ENCODE results near the gene CD34. TPM values are rescaled to one million over a fixed set of nuclear protein-coding genes. Genes with fewer than 3 reads are reported as not detected.

CD34 gene
- total RNA-seq, 1 donor from 2014 or later, result not detected

DNA sequence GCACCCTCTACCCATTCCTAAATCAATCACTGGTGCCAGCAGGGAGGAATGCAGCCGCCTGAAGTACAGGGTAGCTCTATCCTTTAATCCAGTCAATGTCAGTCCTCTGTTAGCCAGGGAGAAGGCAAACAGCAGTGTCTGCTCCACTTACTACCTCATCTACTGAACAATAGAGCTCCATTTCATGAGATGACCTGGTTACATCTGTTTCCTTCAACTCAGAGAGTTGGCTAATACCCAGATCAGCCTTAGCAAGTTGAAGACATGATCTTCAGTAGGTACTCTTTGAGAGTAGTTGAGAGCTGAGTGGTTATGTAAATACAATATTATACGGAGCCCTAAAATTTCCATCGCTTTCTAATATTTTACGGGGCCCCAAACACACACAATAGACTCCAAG is 46.1 kb upstream of the CD34 start:
- Histone ChIP-seq H3K27me3 (ENCODE audit: control insufficient read depth, insufficient read depth, low read length) (peaks cover 3% of the 10 kb centered on the region), H3K4me3 (ENCODE audit: low read depth, low read length) (no peak overlapping the region), H3K36me3 (ENCODE audit: control insufficient read depth, insufficient read depth, low read length) (no peaks in the 10 kb centered on the region)
- no peak for DNase-seq (ENCODE audit: low read depth)
- FAIRE-seq, result no peak
- TF ChIP-seq, protein P1, sequence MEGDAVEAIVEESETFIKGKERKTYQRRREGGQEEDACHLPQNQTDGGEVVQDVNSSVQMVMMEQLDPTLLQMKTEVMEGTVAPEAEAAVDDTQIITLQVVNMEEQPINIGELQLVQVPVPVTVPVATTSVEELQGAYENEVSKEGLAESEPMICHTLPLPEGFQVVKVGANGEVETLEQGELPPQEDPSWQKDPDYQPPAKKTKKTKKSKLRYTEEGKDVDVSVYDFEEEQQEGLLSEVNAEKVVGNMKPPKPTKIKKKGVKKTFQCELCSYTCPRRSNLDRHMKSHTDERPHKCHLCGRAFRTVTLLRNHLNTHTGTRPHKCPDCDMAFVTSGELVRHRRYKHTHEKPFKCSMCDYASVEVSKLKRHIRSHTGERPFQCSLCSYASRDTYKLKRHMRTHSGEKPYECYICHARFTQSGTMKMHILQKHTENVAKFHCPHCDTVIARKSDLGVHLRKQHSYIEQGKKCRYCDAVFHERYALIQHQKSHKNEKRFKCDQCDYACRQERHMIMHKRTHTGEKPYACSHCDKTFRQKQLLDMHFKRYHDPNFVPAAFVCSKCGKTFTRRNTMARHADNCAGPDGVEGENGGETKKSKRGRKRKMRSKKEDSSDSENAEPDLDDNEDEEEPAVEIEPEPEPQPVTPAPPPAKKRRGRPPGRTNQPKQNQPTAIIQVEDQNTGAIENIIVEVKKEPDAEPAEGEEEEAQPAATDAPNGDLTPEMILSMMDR (IDR thresholded peaks at IDR 0.05; ENCODE audit: insufficient read depth, low read length, severe bottlenecking), result no peak

DNA sequence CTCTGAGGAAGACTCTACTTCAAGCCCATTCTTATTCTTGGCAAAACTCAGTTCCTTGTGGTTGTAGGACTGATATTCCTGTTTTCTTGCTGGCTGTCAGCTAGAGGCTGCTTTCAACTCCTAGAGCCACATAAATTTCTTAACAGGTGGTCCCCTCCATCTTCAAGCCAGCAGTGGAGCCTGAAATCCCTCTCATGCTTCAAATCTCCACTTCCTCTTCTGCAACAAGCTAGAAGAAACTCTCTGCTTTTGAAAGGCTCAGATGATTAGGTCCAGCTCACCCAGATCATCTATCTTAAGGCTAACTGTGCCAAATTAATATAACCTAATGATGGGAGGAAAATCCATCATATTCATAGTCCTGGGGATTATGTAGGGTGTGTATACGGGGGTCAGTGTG is 43.2 kb upstream of the CD34 start:
- Histone ChIP-seq H3K4me3 (ENCODE audit: low read depth, low read length) (no peak overlapping the region), H3K27me3 (ENCODE audit: control insufficient read depth, insufficient read depth, low read length) (peaks cover 3% of the 10 kb centered on the region), H3K36me3 (ENCODE audit: control insufficient read depth, insufficient read depth, low read length) (no peaks in the 10 kb centered on the region)
- DNase-seq (ENCODE audit: low read depth), result no peak
- TF ChIP-seq, protein P1 (IDR thresholded peaks at IDR 0.05; ENCODE audit: insufficient read depth, low read length, severe bottlenecking), result no peak
- no peak for FAIRE-seq

DNA sequence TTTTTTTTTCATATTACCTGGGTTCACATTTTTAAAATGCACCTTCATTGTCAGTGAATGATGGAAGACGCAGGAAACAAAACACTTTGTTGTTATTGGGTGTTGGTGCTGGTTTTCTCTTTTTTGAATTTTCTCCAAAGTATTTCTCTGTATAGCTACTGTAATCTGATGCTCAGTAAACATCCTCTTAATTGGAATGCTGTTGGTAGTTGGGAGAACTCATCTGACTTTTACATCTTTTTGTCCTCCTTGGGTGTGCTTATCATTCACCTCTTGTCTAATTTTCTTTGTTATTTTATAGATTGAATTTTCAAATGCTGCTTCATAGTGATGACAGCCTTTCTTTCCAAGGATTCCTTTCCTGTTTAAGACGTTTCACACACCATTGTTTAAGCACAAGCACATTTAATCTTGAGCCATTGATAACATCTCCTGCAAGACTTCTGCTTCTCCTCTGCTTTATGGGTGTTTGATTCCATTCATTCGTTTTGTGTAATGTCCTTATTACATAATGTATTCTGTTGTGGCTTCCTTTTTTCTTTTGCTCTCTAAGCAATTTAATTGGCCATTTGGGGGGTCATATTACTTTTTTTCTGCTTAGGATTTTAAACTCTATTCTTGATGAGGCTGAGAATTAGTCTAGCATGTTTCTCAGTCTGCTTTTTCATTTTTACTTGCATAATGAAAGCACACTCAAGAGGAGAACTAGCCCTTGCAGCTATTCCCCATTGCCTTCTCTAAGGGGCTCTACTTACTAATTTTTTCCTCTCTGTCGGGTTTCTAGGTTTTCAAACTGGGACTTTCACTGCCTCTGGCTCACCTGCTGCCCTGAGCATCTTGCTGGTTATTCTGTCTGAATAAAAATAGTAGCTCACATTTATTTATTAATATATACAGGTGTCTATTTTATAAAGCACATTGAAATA is 42.0 kb upstream of the CD34 start:
- H3K36me3 ChIP-seq (ENCODE audit: control insufficient read depth, insufficient read depth, low read length), result no peaks in the 10 kb centered on the region
- no peaks in the 10 kb centered on the region for H3K27me3 ChIP-seq (ENCODE audit: control insufficient read depth, insufficient read depth, low read length)
- no peak overlapping the region for H3K4me3 ChIP-seq (ENCODE audit: low read depth, low read length)
- FAIRE-seq, result no peak
- TF ChIP-seq, protein P1 (IDR thresholded peaks at IDR 0.05; ENCODE audit: insufficient read depth, low read length, severe bottlenecking), result no peak
- DNase-seq (ENCODE audit: low read depth), result peak; percentile 2

DNA sequence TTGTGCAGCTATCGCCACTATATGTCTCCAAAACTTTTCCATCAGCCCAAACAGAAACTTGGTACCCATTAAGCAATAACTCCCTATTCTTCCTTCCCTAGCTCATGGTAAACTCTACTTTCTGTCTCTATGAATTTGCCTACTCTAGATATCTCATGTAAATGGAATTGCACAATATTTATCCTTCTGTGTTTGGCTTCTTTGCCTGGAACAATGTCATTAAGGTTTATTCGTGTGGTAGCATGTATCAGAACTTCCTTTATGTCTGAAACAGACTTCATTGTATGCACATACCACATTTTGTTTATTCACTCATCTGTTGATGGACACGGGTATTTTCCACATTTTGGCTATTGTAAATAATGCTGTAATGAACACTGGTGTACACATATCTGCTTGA is 40.7 kb upstream of the CD34 start:
- DNase-seq (ENCODE audit: low read depth) (peak; percentile 95), FAIRE-seq (peak; percentile 82)
- TF ChIP-seq, protein P1 (IDR thresholded peaks at IDR 0.05; ENCODE audit: insufficient read depth, low read length, severe bottlenecking), result no peak
- no peaks in the 10 kb centered on the region for H3K27me3 ChIP-seq (ENCODE audit: control insufficient read depth, insufficient read depth, low read length)
- H3K36me3 ChIP-seq (ENCODE audit: control insufficient read depth, insufficient read depth, low read length), result no peaks in the 10 kb centered on the region
- H3K4me3 ChIP-seq (ENCODE audit: low read depth, low read length), result no peak overlapping the region

DNA sequence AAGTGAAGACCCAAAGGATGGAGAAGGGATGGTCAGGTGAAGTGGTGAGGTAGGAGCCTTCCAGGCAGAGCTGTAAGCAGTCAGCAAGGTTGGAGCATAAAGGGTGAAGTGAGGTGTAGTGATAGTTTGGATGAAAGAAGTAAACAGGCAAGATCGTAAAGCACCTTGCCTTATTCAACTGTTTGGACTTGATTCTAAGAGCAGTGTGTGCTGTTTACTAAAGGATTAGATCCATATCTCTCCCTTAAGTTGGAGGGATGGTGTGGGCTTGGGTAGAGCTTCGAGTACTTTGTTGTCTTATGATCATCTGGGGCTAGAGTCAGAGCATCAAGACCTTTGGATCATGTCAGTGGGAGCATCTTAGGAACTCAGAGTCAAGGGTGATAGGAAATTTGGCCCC is 39.8 kb upstream of the CD34 start:
- DNase-seq (ENCODE audit: low read depth) (no peak), FAIRE-seq (no peak)
- Histone ChIP-seq H3K36me3 (ENCODE audit: control insufficient read depth, insufficient read depth, low read length) (no peaks in the 10 kb centered on the region), H3K27me3 (ENCODE audit: control insufficient read depth, insufficient read depth, low read length) (no peaks in the 10 kb centered on the region), H3K4me3 (ENCODE audit: low read depth, low read length) (no peak overlapping the region)
- TF ChIP-seq, protein P1 (IDR thresholded peaks at IDR 0.05; ENCODE audit: insufficient read depth, low read length, severe bottlenecking), result no peak

Measured in bronchial epithelial cell (primary cell).